Measurements from ENCODE around the gene CUBN.

CUBN gene

GRCh38 chr10:16919121-16919982 is 210.3 kb downstream of the CUBN start:
- no peak for DNase-seq (ENCODE audit: low read depth in 2 of 2)

DNA sequence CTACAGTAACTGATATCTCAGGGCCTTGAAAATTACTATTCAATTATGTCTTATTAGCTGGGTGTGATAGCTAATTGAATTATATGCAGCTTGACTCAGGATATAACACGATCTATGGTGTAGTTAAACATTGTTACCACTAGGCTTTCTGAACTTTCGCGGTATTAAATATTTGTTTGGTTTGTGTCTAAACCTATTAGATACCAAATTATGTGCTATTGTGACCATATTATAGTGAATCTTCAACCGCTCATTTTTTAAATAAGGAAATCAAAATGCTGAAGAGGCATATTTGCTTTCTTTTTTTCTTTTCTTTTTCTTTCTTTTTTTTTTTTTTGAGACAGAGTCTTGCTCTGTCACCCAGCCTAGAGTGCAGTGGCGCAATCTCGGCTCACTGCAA is 213.1 kb downstream of the CUBN start:
- DNase-seq (ENCODE audit: low read depth in 2 of 2), result no peak

DNA sequence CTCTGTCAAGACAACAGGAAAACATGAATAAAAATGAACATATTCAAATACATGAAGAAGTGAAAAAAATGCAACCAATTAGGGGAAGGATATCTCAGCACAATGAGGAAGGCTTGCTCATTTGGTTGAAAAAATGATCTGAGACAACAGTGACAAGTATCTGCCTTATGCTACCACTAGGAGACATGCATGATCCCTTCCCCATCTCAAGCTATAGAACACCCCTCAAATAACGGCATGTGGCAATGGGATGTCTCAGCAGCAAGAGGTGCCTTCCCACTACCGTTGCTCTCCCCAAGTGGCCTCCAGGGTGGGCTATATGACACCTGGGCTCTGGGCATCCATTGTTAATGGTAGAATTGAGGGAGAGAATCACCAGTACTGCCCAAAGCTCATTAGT is 214.3 kb downstream of the CUBN start:
- DNase-seq (ENCODE audit: low read depth in 2 of 2), result no peak

DNA sequence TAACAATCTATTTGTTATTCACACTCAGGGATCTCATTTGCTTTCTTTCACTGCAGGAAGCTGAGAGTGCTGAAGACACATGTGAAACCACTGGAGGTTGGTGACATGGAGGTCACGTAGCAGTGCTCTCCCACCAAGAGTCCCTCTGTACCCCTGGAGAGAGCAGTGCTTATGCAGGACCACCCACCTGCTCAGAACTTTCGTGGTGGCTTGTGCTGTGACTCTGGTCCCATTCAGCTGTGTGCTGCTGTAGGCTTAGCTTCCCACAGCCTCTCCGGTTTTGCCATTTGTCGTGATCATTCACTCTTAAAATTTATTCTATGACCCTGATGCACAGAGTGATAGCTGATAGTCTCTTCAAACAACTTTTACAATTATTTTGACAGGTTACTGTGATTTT is 216.3 kb downstream of the CUBN start:
- no peak for DNase-seq (ENCODE audit: low read depth in 2 of 2)

- no peak for DNase-seq (ENCODE audit: low read depth in 2 of 2)
These were observed 218.8 kb downstream of the CUBN start for GRCh38 chr10:16910793-16911164.

DNA sequence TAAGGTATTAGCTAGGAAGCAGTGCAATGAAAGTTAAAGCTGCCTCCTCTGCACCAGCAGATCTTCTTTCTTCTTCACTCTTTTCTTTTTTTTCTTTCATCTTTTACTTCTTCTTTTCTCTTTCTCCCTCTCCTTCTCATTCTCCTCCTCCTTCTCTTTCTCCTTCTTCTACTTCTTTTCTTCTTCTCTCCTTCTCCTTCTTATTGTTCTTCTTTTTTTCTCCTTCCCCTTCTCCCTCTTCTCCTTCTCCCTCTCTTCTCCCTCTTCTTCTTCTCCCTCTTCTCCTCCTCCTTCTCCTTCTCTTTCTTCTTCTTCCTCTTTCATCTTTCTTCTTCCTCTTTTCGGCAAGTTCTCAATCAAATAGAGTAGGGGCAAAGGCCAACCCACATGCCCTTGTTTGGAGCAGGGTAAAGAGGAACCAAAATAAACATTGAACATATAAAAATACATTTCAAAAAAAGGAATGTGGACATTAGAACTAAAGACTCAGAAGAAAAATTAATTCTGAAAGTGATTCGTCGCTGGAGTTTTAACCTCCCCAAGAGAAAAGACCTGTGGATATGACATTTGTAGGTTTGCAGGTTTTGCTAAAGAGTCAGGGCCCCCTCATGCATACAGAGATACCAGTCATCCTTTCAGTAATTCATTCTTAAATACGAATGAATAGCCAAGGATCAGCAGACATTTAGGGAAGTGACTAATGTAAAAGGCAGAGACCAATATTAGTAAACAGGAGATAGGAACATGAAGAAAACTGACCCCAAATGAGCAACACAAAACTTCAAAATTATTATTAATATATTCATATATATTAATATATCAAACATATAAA is 219.4 kb downstream of the CUBN start:
- no peak for DNase-seq (ENCODE audit: low read depth in 2 of 2)

DNA sequence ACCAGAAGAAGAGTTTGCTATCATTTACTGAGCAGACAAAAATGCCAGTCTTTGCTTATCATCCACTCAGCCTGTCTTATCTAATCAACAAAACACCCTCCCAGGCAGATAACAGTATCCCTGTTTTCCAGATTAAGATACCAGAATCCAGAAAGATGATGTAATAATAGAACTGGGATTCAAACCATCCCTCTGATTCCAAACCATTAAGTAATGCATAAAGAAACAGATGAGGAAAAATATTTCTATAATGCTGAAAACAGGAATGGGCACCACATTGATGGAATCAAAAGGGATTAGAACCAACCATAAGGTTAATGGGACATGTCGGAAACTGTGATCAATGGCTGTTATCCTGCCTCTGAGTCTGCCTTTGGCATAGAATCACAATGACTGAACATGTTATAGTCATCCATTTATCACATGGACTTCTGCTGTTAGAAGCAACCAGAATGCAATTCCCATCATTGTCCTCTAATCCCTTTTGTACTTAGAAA is 220.3 kb downstream of the CUBN start:
- DNase-seq (ENCODE audit: low read depth in 2 of 2), result no peak

DNA sequence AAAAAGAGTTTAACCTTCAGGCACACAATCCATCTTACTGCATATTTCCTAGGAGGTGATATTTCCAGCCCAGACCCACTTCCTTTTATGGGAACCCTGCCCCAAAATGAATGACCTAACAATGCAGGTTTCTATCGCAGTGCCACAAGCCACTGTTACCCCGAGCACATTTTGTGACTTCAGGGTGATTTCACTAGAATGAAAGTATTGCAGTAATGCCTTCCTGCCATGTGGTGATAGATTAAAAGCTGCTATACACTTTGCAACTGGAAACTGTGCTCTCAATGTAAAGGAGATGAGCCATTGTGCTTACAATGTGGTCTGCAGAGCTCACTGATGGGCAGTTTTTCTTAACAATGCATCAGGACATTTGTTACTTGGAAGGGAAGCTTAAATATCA is 221.9 kb downstream of the CUBN start:
- no peak for DNase-seq (ENCODE audit: low read depth in 2 of 2)

DNA sequence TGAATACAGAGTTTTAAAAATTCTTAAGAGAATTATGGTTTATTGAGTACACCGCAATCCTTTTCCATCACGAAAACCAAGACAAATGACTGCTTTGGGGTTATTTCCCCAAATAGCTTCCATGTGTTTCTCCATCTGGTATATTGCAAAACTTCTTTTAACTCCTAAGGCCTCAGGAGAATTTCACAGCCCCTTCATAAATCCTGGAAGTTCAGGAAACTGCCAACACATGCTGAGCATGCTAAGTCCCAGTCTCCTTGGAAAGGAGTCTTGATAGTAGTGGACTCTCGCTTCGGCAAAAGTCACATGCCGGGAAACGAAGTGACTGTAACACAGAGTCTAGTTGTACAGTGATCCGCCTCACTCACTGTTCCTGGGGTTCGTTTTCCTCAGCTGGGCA is 224.3 kb downstream of the CUBN start:
- DNase-seq (ENCODE audit: low read depth in 2 of 2), result no peak

DNA sequence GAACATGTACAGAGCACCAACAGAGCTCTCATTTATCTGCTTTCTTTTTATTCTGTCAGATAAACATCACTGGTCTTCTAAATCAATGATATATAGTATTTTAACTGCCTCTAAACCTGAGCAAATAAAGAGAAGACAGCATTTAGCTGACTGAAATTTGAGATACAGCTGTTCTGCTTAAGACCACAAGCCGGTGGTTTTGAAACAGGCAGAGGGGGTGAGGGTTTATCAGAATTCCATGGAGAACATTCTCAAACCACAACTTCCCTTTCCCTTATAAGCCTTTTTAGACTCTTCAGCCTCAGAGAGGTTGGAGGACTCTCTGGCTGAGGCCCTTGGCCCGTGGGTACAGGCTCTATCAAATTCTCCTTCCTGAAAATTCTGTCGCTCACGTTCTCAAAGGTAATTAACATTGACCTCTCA is 225.0 kb downstream of the CUBN start:
- DNase-seq (ENCODE audit: low read depth in 2 of 2), result no peak

- DNase-seq (ENCODE audit: low read depth in 2 of 2), result no peak
These were observed 225.6 kb downstream of the CUBN start for GRCh38 chr10:16904049-16904448.

DNA sequence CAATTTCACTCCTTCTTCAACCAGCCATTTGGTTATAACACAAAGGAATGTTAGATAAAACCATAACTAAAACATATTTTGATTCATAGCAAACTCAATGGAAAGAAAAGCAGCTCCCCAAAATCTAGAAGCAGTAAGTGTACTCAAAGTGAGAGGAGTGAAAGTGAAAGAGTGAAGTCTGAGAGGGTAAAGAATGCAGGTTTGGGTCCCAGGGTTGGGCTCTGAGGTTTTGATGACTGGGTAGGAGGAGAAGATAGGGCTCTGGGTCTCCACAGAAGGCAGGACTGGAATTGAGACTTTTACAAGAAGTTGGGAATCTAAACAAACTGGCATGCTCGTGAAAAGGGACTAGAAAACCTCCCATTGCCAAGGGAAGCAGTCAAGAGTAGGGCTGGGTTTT is 227.0 kb downstream of the CUBN start:
- peak in 1 of 2 donors; percentile 2 for DNase-seq (ENCODE audit: low read depth in 2 of 2)

DNA sequence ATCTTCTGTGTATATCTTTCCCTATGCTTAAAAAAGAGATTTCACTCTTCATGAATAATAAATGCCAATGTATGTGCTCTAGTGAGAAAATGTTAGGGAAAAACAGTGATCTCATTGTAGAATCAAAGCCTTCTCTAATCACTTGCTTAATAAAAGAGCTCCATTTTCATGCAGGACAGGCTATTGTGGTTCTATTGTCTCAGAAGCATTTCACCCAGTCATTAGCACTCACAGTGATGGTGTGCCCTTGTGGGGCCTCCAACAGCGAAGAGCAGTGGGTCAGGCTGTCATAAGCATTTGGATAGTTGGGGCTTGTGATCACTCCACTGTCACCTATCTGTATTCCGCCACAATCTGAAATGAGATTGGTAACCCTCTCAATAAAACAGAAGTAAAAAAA is 228.5 kb downstream of the CUBN start:
- no peak for DNase-seq (ENCODE audit: low read depth in 2 of 2)

DNA sequence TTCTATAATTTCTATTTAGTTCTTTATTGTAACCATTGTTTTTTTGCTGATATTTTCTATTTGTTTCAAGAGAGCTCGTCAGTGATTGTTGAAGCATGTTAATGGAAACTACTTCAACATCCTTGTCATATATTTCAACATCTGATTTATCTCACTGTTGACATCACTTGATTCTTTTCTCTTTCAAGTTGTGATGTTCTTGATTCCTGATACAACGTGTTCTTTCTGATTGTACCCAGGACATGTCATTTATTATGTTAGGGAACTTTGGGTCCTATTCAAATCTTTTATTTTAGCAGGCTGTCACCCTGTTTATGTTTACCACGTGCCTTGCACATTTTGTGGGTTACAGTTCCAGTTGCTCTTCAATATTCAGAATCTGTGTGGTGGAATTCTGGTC is 232.6 kb downstream of the CUBN start:
- no peak for DNase-seq (ENCODE audit: low read depth in 2 of 2)

DNA sequence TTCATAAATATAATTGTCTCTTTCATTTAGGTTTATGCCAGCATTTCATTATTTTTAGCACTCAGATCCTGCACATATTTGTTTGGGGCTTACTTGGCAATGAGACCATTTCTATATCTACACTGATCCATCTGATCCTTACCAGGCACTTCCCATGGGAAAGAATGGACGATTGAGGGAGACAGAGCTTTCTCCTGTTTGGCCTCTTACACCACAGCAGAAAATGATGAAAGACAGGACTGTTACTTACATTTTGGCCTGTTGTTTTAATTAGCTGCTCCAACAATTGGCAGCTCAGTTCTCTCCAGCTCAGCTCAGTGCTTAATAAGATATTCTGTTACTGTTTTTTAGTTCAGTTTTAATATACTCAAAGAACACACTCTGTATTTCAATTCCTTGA is 234.8 kb downstream of the CUBN start:
- no peak for DNase-seq (ENCODE audit: low read depth in 2 of 2)

DNA sequence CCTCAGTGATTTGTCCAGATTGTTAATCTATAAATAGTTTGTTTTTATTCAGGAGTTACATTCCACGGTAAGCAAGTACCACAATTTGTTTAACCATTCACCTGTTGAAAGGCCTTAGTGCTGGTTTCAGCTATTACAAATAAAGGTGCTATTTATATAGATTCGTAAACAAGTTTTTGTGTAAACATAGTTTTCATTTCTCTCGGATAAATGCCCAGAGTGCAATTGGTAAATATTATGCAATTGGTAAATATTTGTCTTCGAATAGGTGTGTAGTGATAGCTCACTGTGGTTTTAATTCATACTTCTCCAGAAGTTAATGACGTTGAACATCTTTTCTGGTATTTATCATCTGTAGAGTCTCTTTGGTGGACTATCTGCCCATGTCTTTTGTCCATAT is 235.9 kb downstream of the CUBN start:
- DNase-seq (ENCODE audit: low read depth in 2 of 2), result no peak

- DNase-seq (ENCODE audit: low read depth in 2 of 2), result peak; percentile 8 to 14
These were observed 238.0 kb downstream of the CUBN start for GRCh38 chr10:16891375-16892313.

DNA sequence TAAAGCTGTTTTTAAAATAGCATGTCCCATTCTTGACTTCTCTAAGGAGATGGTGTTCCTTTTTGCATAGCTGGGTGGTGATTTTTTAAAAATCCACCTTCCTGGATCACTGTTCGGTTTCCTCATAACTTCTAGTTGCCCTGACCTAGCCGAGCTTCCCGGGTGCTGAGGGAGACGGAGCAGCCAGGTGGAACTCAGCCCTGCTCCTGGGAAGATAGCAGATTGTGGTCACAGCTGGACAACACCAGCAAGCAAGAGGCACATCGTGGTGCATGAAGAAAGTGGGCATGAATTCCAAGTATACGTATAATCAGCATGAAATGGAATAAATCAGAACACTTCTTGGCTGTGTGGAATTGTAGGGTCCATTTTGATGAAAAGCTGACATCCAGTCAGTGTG is 238.9 kb downstream of the CUBN start:
- DNase-seq (ENCODE audit: low read depth in 2 of 2), result no peak

GRCh38 chr10:16887565-16887964 is 242.0 kb downstream of the CUBN start:
- DNase-seq (ENCODE audit: low read depth in 2 of 2), result no peak

- no peak for DNase-seq (ENCODE audit: low read depth in 2 of 2)
These were observed 243.6 kb downstream of the CUBN start for GRCh38 chr10:16886031-16886430.

DNA sequence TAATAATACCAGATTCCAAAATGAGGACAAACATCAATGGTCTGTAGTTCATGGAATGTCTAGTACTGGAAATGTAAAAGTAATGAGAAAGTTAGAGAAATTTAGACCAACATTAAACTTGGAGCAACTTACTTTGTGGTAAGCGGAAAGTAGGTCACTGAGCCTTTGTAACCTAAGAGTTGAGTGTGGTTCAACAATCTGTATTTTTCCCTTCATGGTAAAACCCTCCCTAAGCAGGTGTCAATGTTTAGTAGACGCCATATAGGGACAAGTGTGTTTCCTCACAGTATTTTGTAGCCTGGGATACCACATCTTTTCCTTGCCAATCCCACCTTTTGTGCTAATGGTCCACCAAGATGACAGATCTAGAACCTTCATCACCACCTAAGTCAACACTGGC is 245.1 kb downstream of the CUBN start:
- no peak for DNase-seq (ENCODE audit: low read depth in 2 of 2)

DNA sequence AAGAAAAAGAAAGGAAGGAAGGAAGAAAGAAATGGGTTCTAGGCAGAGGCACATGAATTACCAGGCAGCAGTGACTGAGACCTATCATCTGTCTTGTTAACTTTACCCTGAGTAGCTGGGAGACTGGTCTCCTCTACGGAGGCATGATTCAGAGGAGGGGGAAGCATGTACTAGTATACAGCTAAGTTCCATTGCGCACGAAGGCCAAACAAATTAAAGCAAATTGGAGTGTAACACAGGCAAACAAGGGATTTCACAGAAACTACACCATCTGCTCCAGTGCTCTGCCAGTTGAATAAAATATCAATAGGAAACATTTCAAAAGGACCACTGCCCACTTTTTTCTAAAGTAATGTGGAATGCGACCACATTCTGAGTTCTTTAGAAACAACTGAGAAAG is 246.5 kb downstream of the CUBN start:
- DNase-seq (ENCODE audit: low read depth in 2 of 2), result no peak

Measured in stimulated activated CD8-positive, alpha-beta memory T cell treated with anti-CD3 and anti-CD28 coated beads, Interleukin-15, amount 100 ng/mL, for 48 hours (primary cell).